Activated CD4-positive, alpha-beta T cell treated with anti-CD3 and anti-CD28 coated beads, Interleukin-2, amount 10 ng/mL, durations not matched to agents 7 days and 5 days (primary cell): ENCODE measurements around the gene CEACAM16. TPM values are rescaled to one million over a fixed set of nuclear protein-coding genes. Genes with fewer than 3 reads are reported as not detected.
A peak's percentile ranks its signal among the peaks of the same experiment; 100 is the strongest.

Source experiments
- CTCF ChIA-PET: fragments of 350-600 bp; sonication (Branson Sonifier 250); formaldehyde crosslinking; loops from one replicate; lab custom pipeline; 2021; ENCODE audit warnings: antibody characterized with exemption; lab: Charles Lee
- POLR2A ChIA-PET: fragments of 350-600 bp; sonication (Branson Sonifier 250); formaldehyde crosslinking; loops from one replicate; lab custom pipeline; 2021; ENCODE audit warnings: antibody characterized with exemption; lab: Charles Lee
- DNase-seq: peaks from one replicate; pipeline ENCODE4 v3.0.0-alpha.2; 2020
- H3K27ac Mint-ChIP-seq: one replicate; pipeline ENCODE4 v1.8.0; 2021; ENCODE audit warnings: mild to moderate bottlenecking, moderate library complexity, mixed read lengths
- H3K27me3 Mint-ChIP-seq: one replicate; pipeline ENCODE4 v1.8.0; 2021; ENCODE audit warnings: mixed read lengths
- H3K36me3 Mint-ChIP-seq: one replicate; pipeline ENCODE4 v1.8.0; 2021; ENCODE audit warnings: low read depth, mixed read lengths
- H3K4me1 Mint-ChIP-seq: one replicate; pipeline ENCODE4 v1.8.0; 2021; ENCODE audit warnings: mixed read lengths
- H3K4me3 Mint-ChIP-seq: one replicate; pipeline ENCODE4 v1.8.0; 2021; ENCODE audit warnings: mild to moderate bottlenecking, moderate library complexity, mixed read lengths
- H3K9me3 Mint-ChIP-seq: one replicate; pipeline ENCODE4 v1.8.0; 2021; ENCODE audit warnings: mixed read lengths
- total RNA-seq, 2 experiments: library from RNA; stranded (reverse); gene quantifications; one replicate each; pipeline ENCODE4 v1.2.3, GENCODE V29; 2021

The CEACAM16 gene
- not detected for total RNA-seq

GRCh38 chr19:44698492-44699201 lies at the start of gene CEACAM16:
TSS of gene CEACAM16 (plus strand) at chr19:44699151. CDS start at chr19:44701457, 2,306 bp downstream.
- Mint-ChIP-seq H3K36me3 (no peaks in the 10 kb centered on the region), H3K4me3 (no peak within 1 kb of the TSS), H3K9me3 (no peaks in the 10 kb centered on the region), H3K27me3 (peaks cover 14% of the 10 kb centered on the region), H3K27ac (no peak within 1 kb of the TSS), H3K4me1 (peaks cover 3% of the 10 kb centered on the region)
- CTCF ChIA-PET = no interaction called here
- POLR2A ChIA-PET = no interaction called here
- DNase-seq = no peak

- CTCF ChIA-PET = no interaction called here
- Mint-ChIP-seq H3K27me3 (no peaks in the 10 kb centered on the region), H3K4me3 (no peak overlapping the region), H3K4me1 (peaks cover 5% of the 10 kb centered on the region), H3K27ac (no peak overlapping the region), H3K9me3 (no peaks in the 10 kb centered on the region), H3K36me3 (peaks cover 1% of the 10 kb centered on the region)
- POLR2A ChIA-PET = no interaction called here
- DNase-seq = no peak
Observed at GRCh38 chr19:44649578-44650145, 49.3 kb upstream of the CEACAM16 start.

GRCh38 chr19:44653343-44653742 lies 45.6 kb upstream of the CEACAM16 start:
- POLR2A ChIA-PET = no interaction called here
- Mint-ChIP-seq H3K4me3 (no peak overlapping the region), H3K9me3 (no peaks in the 10 kb centered on the region), H3K36me3 (peaks cover 1% of the 10 kb centered on the region), H3K4me1 (peaks cover 6% of the 10 kb centered on the region), H3K27me3 (no peaks in the 10 kb centered on the region), H3K27ac (no peak overlapping the region)
- no peak for DNase-seq
- CTCF ChIA-PET = interaction anchor here (1.0 kb wide), 1 partner anchor 191 kb away, joined by 4 read pairs; no protein-coding TSS in a partner anchor

- ChIA-PET CTCF (interaction anchor here (0.7 to 1.3 kb wide), 8 partner anchors 10 to 595 kb away, joined by 3 to 8 read pairs (median 3); partner anchors contain the start of gene PVR), POLR2A (no interaction called here)
- no peak overlapping the region for H3K27ac Mint-ChIP-seq
- H3K4me1 Mint-ChIP-seq = peaks cover 6% of the 10 kb centered on the region
- no peak overlapping the region for H3K4me3 Mint-ChIP-seq
- peaks cover 1% of the 10 kb centered on the region for H3K36me3 Mint-ChIP-seq
- H3K27me3 Mint-ChIP-seq = no peaks in the 10 kb centered on the region
- DNase-seq = peak; percentile 76
- no peaks in the 10 kb centered on the region for H3K9me3 Mint-ChIP-seq
Observed at GRCh38 chr19:44653977-44654774, 44.8 kb upstream of the CEACAM16 start.

GRCh38 chr19:44657211-44657921 lies 41.6 kb upstream of the CEACAM16 start:
- Mint-ChIP-seq H3K27me3 (no peaks in the 10 kb centered on the region), H3K36me3 (no peaks in the 10 kb centered on the region), H3K4me3 (no peak overlapping the region), H3K9me3 (no peaks in the 10 kb centered on the region), H3K4me1 (peaks cover 6% of the 10 kb centered on the region), H3K27ac (no peak overlapping the region)
- ChIA-PET POLR2A (no interaction called here), CTCF (interaction anchor here (0.9 to 1.9 kb wide), 5 partner anchors 9 to 113 kb away, joined by 3 to 6 read pairs (median 3); partner anchors contain the start of gene PVR)
- DNase-seq = peak; percentile 68

- Mint-ChIP-seq H3K36me3 (no peaks in the 10 kb centered on the region), H3K4me3 (no peak overlapping the region), H3K4me1 (peaks cover 6% of the 10 kb centered on the region), H3K27me3 (no peaks in the 10 kb centered on the region), H3K9me3 (no peaks in the 10 kb centered on the region), H3K27ac (no peak overlapping the region)
- CTCF ChIA-PET = interaction anchor here (1.4 to 1.9 kb wide), 2 partner anchors 14 to 112 kb away, joined by 4 to 6 read pairs; partner anchors contain the start of gene PVR
- POLR2A ChIA-PET = no interaction called here
- no peak for DNase-seq
Observed at GRCh38 chr19:44658069-44658733, 40.8 kb upstream of the CEACAM16 start.

GRCh38 chr19:44660081-44660480 lies 38.9 kb upstream of the CEACAM16 start:
- ChIA-PET POLR2A (no interaction called here), CTCF (interaction anchor here (1.9 kb wide), 1 partner anchor 110 kb away, joined by 6 read pairs; no protein-coding TSS in a partner anchor)
- Mint-ChIP-seq H3K27ac (no peak overlapping the region), H3K4me1 (no peaks in the 10 kb centered on the region), H3K36me3 (no peaks in the 10 kb centered on the region), H3K4me3 (no peak overlapping the region), H3K9me3 (no peaks in the 10 kb centered on the region), H3K27me3 (no peaks in the 10 kb centered on the region)
- DNase-seq = no peak

GRCh38 chr19:44661205-44661604 lies 37.7 kb upstream of the CEACAM16 start:
- CTCF ChIA-PET = interaction anchor here (0.7 kb wide), 1 partner anchor 379 kb away, joined by 4 read pairs; no protein-coding TSS in a partner anchor
- H3K27me3 Mint-ChIP-seq = no peaks in the 10 kb centered on the region
- POLR2A ChIA-PET = no interaction called here
- H3K27ac Mint-ChIP-seq = no peak overlapping the region
- no peaks in the 10 kb centered on the region for H3K4me1 Mint-ChIP-seq
- DNase-seq = no peak
- H3K36me3 Mint-ChIP-seq = no peaks in the 10 kb centered on the region
- H3K4me3 Mint-ChIP-seq = no peak overlapping the region
- H3K9me3 Mint-ChIP-seq = no peaks in the 10 kb centered on the region

- H3K9me3 Mint-ChIP-seq = no peaks in the 10 kb centered on the region
- ChIA-PET CTCF (interaction anchor here (0.7 kb wide), 1 partner anchor 378 kb away, joined by 4 read pairs; no protein-coding TSS in a partner anchor), POLR2A (no interaction called here)
- no peak for DNase-seq
- no peaks in the 10 kb centered on the region for H3K36me3 Mint-ChIP-seq
- H3K27me3 Mint-ChIP-seq = no peaks in the 10 kb centered on the region
- H3K4me3 Mint-ChIP-seq = no peak overlapping the region
- H3K27ac Mint-ChIP-seq = no peak overlapping the region
- H3K4me1 Mint-ChIP-seq = no peaks in the 10 kb centered on the region
Observed at GRCh38 chr19:44661904-44662303, 37.0 kb upstream of the CEACAM16 start.

- DNase-seq = no peak
- ChIA-PET POLR2A (interaction anchor here (0.6 kb wide), 1 partner anchor 406 kb away, joined by 4 read pairs; no protein-coding TSS in a partner anchor), CTCF (interaction anchor here (0.6 to 1.7 kb wide), 5 partner anchors 13 to 121 kb away, joined by 3 to 5 read pairs (median 3); no protein-coding TSS in a partner anchor)
- H3K4me1 Mint-ChIP-seq = no peaks in the 10 kb centered on the region
- no peaks in the 10 kb centered on the region for H3K36me3 Mint-ChIP-seq
- no peak overlapping the region for H3K4me3 Mint-ChIP-seq
- no peak overlapping the region for H3K27ac Mint-ChIP-seq
- no peaks in the 10 kb centered on the region for H3K27me3 Mint-ChIP-seq
- no peaks in the 10 kb centered on the region for H3K9me3 Mint-ChIP-seq
Observed at GRCh38 chr19:44662691-44663385, 36.1 kb upstream of the CEACAM16 start.

- Mint-ChIP-seq H3K9me3 (no peaks in the 10 kb centered on the region), H3K27me3 (no peaks in the 10 kb centered on the region), H3K4me3 (no peak overlapping the region), H3K4me1 (no peaks in the 10 kb centered on the region), H3K27ac (no peak overlapping the region), H3K36me3 (no peaks in the 10 kb centered on the region)
- CTCF ChIA-PET = interaction anchor here (0.6 to 1.7 kb wide), 4 partner anchors 12 to 134 kb away, joined by 3 to 5 read pairs (median 4); no protein-coding TSS in a partner anchor
- no peak for DNase-seq
- POLR2A ChIA-PET = no interaction called here
Observed at GRCh38 chr19:44663996-44664395, 35.0 kb upstream of the CEACAM16 start.
